Measurements from ENCODE around the gene PHLPP1. TPM values are rescaled to one million over a fixed set of nuclear protein-coding genes. Genes with fewer than 3 reads are reported as not detected.

Gene PHLPP1
- total RNA-seq, 1 experiment from 2014 or later, result 14.7 TPM

GRCh38 chr18:63016270-63016669 lies 300.9 kb downstream of the PHLPP1 start:
- Histone ChIP-seq H4K20me1 (ENCODE audit: insufficient read depth) (no peaks in the 10 kb centered on the region), H3K9me3 (ENCODE audit: control insufficient read depth in 1 of 2, insufficient read depth in 1 of 2, low read depth in 1 of 2, low read length in 2 of 2) (no peaks in the 10 kb centered on the region), H2AFZ (ENCODE audit: low read depth, low read length, poor library complexity, severe bottlenecking) (no peak overlapping the region), H3K27ac (ENCODE audit: low read depth, low read length) (no peak overlapping the region), H3K9ac (ENCODE audit: low read length) (no peak overlapping the region), H3K4me1 (ENCODE audit: control insufficient read depth in 1 of 2, insufficient read depth in 2 of 2, low read length in 2 of 2) (no peaks in the 10 kb centered on the region), H3K27me3 (ENCODE audit: insufficient read depth, low read length) (no peaks in the 10 kb centered on the region), H3K9me2 (ENCODE audit: insufficient read depth) (no peaks in the 10 kb centered on the region), H3K79me2 (ENCODE audit: insufficient read depth, low read length) (no peaks in the 10 kb centered on the region), H3K36me3 (ENCODE audit: control insufficient read depth in 1 of 2, insufficient read depth in 2 of 2, low read length in 2 of 2) (no peaks in the 10 kb centered on the region), H3K4me2 (ENCODE audit: low read length) (no peak overlapping the region), H3K4me3 (replicated peaks in 1 of 2; ENCODE audit: low read depth in 1 of 2, low read length in 2 of 2) (no peak overlapping the region)
- peak; percentile 82 for TF ChIP-seq RAD21 (IDR thresholded peaks at IDR 0.05; ENCODE audit: low read depth)
- no peak for TF ChIP-seq TCF7L2 (IDR thresholded peaks at IDR 0.05; ENCODE audit: borderline replicate concordance, extremely low read depth, insufficient read depth, insufficient read length)
- TF ChIP-seq CTCF (IDR thresholded peaks at IDR 0.05 in 2 of 3, conservative IDR thresholded peaks at IDR 0.05 in 1 of 3; ENCODE audit: borderline replicate concordance in 1 of 3, insufficient read depth in 1 of 3, low read depth in 2 of 3, low read length in 2 of 3), result peak; percentile 73 to 87 (median 73)
- ATAC-seq, result peak; percentile 79
- POLR2A ChIA-PET, result interaction anchor here (1.0 kb wide), 1 partner anchor 423 kb away, joined by 4 read pairs; no protein-coding TSS in a partner anchor
- RAD21 ChIA-PET (ENCODE audit: low non-redundant PET in 1 of 2, low total read pairs in 2 of 2, uncharacterized antibody in 2 of 2, unreplicated experiment in 2 of 2), result interaction anchor here in 1 of 2 experiments (1.9 kb wide), 1 partner anchor 423 kb away, joined by 9 read pairs; no protein-coding TSS in a partner anchor
- CTCF ChIA-PET, result interaction anchor here (0.8 to 3.2 kb wide), 17 partner anchors 10 to 918 kb away, joined by 3 to 43 read pairs (median 4); partner anchors contain the start of gene BCL2
- BruUV-seq (replicated peaks), result no TSS peak
- peak; percentile 32 for DNase-seq (ENCODE audit: low read depth, low spot score)
- intact Hi-C loops (cut with micrococcal nuclease), result loop anchor here (1.0 to 5.0 kb wide), 5 partner anchors 307 to 829 kb away; no protein-coding TSS in a partner anchor

GRCh38 chr18:63017076-63017475 lies 301.7 kb downstream of the PHLPP1 start:
- no peaks in the 10 kb centered on the region for H3K9me3 ChIP-seq (ENCODE audit: control insufficient read depth in 1 of 2, insufficient read depth in 1 of 2, low read depth in 1 of 2, low read length in 2 of 2)
- ChIA-PET CTCF (interaction anchor here (0.8 to 3.2 kb wide), 10 partner anchors 9 to 725 kb away, joined by 3 to 43 read pairs (median 4); no protein-coding TSS in a partner anchor), POLR2A (no interaction called here), RAD21 (ENCODE audit: low non-redundant PET in 1 of 2, low total read pairs in 2 of 2, uncharacterized antibody in 2 of 2, unreplicated experiment in 2 of 2) (interaction anchor here in 1 of 2 experiments (1.9 kb wide), 1 partner anchor 422 kb away, joined by 9 read pairs; no protein-coding TSS in a partner anchor)
- no peaks in the 10 kb centered on the region for H3K4me1 ChIP-seq (ENCODE audit: control insufficient read depth in 1 of 2, insufficient read depth in 2 of 2, low read length in 2 of 2)
- DNase-seq (ENCODE audit: low read depth, low spot score) (no peak), ATAC-seq (no peak)
- no peak overlapping the region for H3K27ac ChIP-seq (ENCODE audit: low read depth, low read length)
- intact Hi-C loops (cut with micrococcal nuclease), result loop anchor here (2.0 to 5.0 kb wide), 3 partner anchors 325 to 828 kb away; no protein-coding TSS in a partner anchor
- no peaks in the 10 kb centered on the region for H3K9me2 ChIP-seq (ENCODE audit: insufficient read depth)
- H3K27me3 ChIP-seq (ENCODE audit: insufficient read depth, low read length), result no peaks in the 10 kb centered on the region
- no peak overlapping the region for H3K4me3 ChIP-seq (replicated peaks in 1 of 2; ENCODE audit: low read depth in 1 of 2, low read length in 2 of 2)
- no peak overlapping the region for H3K4me2 ChIP-seq (ENCODE audit: low read length)
- BruUV-seq (replicated peaks), result no TSS peak
- H4K20me1 ChIP-seq (ENCODE audit: insufficient read depth), result no peaks in the 10 kb centered on the region
- no peak for TF ChIP-seq CTCF (IDR thresholded peaks at IDR 0.05 in 2 of 3, conservative IDR thresholded peaks at IDR 0.05 in 1 of 3; ENCODE audit: borderline replicate concordance in 1 of 3, insufficient read depth in 1 of 3, low read depth in 2 of 3, low read length in 2 of 3)
- TF ChIP-seq ZFX (IDR thresholded peaks at IDR 0.05), result no peak
- TF ChIP-seq ATF3 (IDR thresholded peaks at IDR 0.05), result no peak
- no peak for TF ChIP-seq EZH2phosphoT487 (IDR thresholded peaks at IDR 0.05; ENCODE audit: borderline replicate concordance)
- no peak for TF ChIP-seq JUND (IDR thresholded peaks at IDR 0.05)
- H2AFZ ChIP-seq (ENCODE audit: low read depth, low read length, poor library complexity, severe bottlenecking), result no peak overlapping the region
- no peak overlapping the region for H3K9ac ChIP-seq (ENCODE audit: low read length)
- H3K36me3 ChIP-seq (ENCODE audit: control insufficient read depth in 1 of 2, insufficient read depth in 2 of 2, low read length in 2 of 2), result no peaks in the 10 kb centered on the region
- H3K79me2 ChIP-seq (ENCODE audit: insufficient read depth, low read length), result no peaks in the 10 kb centered on the region

All from HCT116 (cell line).